UCSD-AML1 (cell line): Measurements from ENCODE around the gene BICRAL.
"Not testable (repeated sequence)": the region's sequence is repeated elsewhere in the genome, so short reads cannot be mapped to it uniquely, and the experiment has no call there.

Source experiments
- DNase-seq: peaks from one replicate; lab custom pipeline; 2025; ENCODE audit not compliant: unreplicated experiment; lab: John Stamatoyannopoulos, UW

Gene BICRAL

GRCh38 chr6:42790549-42791181 lies 8.8 kb downstream of the BICRAL start:
- DNase-seq, result no peak

GRCh38 chr6:42791706-42792320 lies 10.0 kb downstream of the BICRAL start:
- no peak for DNase-seq

GRCh38 chr6:42795651-42796050 lies 13.8 kb downstream of the BICRAL start:
- no peak for DNase-seq

DNA sequence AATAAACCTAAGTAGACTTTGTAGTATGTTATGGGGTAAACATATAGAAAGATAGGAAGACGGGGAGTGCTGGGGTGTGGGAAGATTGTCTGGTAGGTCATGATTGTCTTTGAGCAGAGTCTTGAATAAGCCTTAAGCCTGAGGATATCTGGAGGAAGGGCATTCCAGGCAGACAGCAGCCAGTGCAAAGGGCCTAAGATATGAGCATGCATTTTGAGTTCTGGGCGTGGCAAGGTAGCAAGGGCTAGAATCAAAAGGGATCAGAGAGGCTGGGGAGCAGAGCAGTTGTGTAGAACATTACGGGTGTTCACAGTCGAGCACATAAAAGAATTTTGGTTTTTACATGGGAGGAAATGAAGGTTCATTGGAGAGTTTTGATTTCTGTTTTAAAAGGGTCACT lies 14.3 kb downstream of the BICRAL start:
- DNase-seq, result no peak

DNA sequence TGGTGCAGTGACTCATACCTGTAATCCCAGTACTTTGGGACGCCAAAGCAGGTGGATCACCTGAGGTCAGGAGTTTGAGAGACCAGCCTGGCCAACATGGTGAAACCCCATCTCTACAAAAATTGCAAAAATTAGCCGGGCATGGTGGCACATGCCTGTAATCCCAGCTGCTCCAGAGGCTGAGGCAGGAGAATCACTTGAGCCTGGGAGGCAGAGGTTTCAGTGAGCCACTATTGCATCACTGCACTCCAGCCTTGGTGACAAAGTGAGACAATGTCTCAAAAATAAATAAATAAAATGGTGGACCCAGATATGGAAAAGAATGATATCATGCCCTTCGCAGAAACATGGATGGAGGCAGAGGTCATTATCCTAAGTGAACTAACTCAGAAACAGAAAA lies 15.8 kb downstream of the BICRAL start:
- not testable (repeated sequence) for DNase-seq

DNA sequence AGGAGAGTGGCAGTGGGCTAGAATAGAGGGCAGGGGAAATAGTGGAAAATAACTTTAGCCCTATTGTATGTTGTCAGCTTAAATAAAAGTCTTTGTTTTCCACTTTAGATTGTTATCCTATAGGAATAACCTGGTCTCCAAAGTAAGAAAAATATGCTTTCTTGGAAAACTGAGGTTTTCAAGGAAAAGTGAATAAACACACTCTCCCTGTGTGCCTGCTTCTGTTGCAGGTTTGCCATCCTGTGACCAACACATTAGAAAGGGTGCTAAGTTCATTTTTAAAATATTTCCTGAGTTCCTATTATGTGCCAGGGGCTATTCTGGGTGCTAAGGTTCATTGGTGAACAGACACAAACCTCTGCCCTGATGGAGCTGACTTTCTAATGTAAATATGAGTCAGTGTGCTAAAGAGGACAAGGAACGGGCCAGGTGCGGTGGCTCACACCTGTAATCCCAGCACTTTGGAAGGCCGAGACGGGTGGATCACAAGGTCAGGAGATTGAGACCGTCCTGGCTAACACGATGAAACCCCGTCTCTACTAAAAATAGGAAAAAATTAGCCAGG lies 23.5 kb downstream of the BICRAL start:
- DNase-seq, result no peak

DNA sequence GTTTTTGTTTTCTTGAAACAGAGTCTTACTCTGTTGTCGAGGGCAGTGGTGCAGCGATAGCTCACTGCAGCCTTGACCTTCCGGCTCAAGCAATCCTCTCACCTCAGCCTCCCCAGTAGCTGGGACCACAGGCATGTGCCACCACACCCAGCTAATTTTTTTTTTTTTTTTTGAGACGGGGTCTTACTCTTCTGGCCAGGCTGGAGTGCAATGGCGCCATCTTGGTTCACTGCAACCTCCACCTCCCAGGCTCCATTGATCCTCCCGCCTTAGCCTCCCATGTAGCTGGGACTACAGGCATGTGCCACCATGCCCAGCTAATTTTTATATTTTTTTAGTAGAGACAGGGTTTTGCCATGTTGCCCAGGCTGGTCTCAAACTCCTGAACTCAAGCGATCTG lies 24.5 kb downstream of the BICRAL start:
- DNase-seq, result not testable (repeated sequence)

DNA sequence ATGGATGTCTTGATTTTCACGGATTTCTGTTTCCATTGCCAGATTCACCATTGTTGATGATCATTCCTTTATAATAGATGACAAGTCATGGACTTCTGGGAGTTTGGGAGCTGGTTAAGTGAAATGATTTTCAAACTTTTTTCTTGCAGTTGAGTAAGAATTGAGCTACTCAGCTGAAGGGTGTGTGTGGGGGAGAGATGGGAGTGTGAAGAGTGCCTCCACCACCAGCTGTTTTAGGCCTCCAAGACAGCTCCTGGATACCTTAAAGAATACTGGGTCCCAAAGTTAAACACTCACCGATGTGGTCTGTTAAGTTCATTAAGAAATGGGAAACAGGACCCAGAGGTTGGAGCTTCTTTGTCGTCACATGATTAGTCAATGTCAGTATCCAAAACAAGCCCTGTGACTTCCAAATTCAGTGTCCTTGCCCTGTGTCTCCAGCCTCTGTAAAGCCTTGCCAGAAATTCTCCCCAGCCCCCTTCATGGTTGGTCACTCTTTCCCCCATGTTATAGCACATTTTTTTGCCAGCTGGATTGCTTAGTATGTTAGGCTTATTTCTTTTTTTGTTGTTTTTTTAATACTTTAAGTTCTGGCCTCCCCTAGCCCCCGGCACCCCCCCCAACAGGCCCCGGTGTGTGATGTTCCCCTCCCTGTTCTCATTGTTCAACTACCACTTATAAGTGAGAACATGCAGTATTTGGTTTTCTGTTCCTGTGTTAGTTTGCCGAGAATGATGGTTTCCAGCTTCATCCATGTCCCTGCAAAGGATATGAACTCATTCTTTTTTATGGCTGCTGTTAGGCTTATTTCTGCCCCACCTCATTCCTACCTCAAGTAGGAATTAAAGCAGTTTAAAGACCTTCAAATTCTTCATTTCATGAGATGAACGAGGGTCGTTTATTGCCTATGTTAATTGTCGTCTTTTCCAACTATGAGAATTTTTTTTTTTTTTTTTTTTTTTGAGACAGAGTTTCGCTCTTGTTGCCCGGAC lies 26.9 kb downstream of the BICRAL start:
- DNase-seq, result no peak

DNA sequence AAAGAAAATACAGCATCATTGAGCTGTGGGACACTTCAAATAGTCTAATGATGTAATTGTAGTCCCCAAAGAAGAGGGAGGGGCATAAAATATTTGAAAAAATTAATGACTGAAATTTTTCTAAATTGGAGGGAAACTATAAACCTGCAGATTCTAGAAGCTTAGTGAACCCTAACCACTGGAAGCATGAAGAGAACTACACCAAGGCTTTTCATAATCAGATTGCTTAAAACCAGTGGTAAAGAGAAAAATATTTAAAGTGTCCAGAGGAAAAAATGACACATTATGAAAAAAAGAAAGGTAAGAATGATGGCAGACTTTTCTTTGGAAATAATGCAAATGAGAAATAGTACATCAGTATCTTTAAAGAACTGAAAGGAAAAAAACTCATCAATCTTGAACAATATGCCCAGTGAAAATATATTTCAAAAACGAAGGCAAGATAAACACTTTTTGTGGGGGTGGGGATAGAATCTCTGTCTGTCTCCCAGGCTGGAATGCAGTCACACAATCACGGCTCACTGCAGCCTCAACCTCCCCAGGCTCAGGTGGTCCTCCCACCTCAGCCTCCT lies 31.3 kb downstream of the BICRAL start:
- DNase-seq, result no peak

DNA sequence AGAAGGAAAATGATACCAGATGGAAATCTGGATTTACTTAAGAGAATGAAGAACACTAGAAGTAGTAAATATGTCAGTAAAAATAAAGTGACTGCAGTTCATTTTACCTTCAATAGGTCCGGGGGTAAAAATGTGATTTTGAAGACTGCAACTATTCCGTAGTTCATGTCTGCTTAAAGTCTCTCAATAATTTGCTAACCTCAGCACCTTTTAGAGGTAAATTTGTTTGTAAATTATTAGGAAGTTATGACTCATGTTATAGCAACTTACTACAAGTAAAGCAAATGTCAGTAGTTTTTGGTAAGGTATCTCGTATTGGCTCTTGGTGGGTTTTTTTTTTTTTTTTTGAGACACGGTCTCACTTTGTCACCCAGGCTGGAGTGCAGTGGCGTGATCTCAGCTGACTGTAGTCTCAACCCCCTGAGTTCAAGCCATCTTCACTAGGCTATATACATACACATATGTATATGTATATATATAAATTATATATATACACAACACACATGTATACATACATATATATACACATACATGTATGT lies 32.1 kb downstream of the BICRAL start:
- no peak for DNase-seq

DNA sequence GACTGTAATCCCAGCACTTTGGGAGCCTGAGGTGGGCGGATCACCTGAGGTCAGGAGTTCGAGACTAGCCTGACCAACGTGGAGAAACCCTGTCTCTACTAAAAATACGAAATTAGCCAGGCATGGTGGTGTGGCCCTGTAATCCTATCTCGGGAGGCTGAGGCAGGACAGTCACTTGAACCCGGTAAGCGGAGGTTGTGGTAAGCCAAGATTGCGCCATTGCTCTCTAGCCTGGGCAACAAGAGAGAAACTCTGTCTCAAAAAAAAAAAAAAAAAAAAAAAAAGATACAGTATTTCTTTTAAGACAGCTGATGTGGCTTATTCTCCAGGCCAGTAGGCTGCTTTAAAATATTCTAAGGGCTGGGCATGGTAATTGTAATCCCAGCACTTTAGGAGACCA lies 33.9 kb downstream of the BICRAL start:
- not testable (repeated sequence) for DNase-seq

DNA sequence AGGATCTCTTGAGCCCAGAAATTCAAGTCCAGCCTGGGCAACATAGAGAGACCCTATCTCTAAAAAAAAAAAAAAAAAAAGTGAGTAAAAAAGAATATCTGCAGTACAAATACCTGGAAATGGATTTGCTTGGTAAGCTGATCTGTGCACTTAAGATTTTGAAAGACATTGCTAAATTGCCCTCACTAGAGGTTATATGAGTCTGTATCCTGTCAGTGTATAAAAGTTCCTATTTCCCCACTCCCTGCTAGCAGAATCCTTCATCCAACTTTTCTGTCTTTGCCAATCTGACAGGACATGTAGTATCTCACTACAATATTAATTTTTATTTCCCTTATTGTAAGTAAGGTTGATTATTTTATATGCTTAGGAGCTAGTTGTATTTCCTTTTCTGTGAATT lies 36.1 kb downstream of the BICRAL start:
- DNase-seq, result no peak

GRCh38 chr6:42818416-42818815 lies 36.6 kb downstream of the BICRAL start:
- no peak for DNase-seq

DNA sequence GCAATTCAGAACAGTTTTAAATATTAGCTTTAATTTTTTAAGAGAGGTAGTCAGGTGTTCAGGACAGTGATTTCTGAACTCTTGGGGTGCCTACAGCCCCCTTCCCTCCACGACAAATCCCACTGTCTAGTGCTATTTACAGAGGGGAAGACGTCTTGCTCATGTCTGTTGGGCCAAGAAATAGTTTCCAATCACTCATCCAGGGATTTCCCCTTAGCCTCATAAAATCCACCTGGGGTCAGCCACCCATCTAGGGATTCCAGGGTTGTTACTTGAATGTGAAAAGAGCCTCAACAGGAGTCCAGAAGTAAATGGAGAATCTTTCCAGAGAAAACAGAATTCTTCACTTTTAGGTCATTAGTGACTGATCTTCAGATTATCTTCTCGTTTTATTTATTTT lies 37.0 kb downstream of the BICRAL start:
- no peak for DNase-seq

DNA sequence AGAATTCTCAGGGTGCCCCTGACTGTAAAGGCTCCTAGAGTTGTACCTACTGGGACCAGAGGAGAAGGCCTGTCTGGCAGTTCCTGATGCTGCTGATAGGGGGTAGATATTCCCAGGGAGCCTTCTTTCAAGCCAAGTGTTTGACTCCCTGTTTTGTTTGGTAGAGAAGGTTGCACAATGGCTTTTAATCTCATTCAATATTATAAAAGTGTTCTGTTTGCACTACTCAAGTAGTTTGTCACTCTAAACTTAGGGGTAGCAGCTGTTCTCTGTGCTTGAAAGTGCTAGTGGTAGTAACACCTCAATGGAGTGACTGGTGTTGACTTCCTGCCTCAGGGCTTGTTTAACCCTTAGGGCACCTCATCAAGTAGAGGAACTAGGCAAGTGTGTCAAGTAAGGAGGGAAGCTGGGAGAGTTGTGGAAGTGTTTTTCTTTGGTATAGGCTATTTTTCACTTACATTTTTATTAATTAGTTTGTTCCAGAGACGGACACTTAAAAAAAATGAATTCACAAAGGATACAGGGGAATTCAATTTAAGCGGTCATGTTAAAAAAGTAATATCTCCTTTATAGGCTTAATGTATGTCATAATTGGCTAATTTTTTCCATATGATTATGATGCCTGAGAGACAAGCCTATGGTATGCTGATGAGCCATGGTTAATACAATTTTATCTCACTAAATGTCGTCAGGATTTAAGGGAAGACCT lies 38.1 kb downstream of the BICRAL start:
- no peak for DNase-seq

DNA sequence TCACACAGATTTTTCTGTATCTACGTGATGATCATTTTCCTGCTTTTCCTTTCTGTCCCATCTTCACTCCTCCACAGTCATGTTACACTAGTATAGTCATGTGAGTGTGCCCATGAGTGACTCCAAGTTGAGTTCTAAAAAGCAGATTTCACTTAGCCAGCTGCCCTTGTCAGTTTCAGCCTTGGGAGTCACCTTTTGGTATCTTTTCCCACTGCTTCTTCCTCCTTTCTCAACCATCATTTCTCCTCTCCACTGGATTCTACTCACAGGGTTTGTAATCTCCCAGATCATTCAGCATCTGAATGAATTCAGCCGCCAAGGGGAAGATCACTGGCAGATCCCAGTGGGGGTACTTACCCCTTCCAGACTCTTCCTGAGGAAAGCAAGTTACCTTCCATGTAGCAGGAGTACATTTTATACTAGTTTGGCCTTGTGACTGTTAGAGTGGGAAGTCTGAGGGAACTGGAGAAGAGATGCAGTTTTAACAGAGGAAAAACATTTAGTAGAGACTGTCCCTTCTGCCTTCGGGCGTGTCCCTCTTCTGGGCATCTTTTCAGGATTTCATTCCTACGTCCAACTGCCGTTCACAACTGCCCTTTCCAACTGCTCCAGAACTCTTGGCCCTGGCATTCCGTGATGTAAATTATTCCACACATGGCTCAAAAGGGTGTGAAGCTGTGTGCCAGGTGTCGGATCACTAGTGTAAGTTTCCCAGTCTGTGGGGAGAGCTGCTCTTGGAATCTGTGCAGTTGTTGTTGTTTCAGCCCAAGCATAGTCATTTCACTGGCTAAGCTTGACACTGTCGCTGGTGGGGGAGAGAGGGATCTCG lies 38.9 kb downstream of the BICRAL start:
- DNase-seq, result no peak

DNA sequence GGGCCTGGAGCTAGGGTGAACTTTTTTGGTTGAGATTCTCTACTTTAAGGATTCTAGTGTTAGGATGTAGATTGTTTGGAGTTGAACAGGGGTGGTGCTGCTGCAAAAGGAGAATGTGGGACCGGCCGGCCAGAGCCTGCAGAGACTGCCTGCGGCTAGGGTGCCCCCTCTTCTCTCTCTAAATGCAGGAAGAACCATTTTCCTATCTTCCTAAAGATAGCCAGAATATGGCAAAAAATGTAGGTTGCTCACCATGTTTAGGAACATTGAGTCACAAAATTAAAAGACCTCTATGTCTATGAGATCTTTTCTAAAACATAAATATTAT lies 39.5 kb downstream of the BICRAL start:
- DNase-seq, result no peak

- DNase-seq, result no peak
Measured at GRCh38 chr6:42821846-42822245, 40.0 kb downstream of the BICRAL start.

- DNase-seq, result no peak
Measured at GRCh38 chr6:42829561-42830092, 47.8 kb downstream of the BICRAL start.
